ENCODE results near the gene CACNA1B.

Gene CACNA1B

DNA sequence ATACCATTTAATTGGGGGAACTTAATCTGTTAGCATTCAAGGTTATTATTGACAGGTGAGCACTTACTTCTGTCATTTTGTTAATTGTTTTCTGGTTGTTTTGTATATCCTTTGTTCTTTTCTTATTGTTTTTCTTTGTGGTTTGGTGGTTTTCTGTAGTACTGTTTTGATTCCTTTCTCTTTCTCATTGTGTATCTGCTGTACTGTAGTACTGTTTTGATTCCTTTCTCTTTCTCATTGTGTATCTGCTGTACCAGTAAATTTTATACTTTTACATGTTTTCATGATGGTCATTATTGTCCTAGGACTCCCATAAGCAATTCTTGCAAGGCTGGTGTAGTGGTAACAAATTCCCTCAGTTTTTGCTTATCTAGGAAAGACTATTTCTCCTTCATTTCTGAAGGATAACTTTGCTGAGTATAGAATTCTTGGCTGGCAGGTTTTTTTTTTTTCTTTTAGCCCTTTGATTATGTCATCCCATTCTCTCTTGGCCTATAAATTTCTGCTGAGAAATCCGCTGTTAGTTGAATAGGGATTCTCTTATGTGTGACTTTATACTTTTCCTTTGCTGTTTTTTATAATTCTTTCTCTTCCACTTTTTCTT, 24.1 kb upstream of the CACNA1B start:
- H3K27ac ChIP-seq, result no peak overlapping the region
- no peak overlapping the region for H3K4me3 ChIP-seq
- peaks cover 0 to 6% (median 0%) of the 10 kb centered on the region in 11 experiments; a peak in 4 of 22 replicates for H3K36me3 ChIP-seq
- no peak overlapping the region for H3K4me2 ChIP-seq
- H4K20me1 ChIP-seq, result no peaks in the 10 kb centered on the region
- H3K9ac ChIP-seq, result no peak overlapping the region
- TF ChIP-seq Cebpa-rat (IDR thresholded peaks at IDR 0.05), result no peak
- H3K4me1 ChIP-seq, result no peaks in the 10 kb centered on the region
- peaks cover 35 to 41% (median 38%) of the 10 kb centered on the region in 11 experiments for H3K9me3 ChIP-seq (replicated peaks in 1 of 11)
- no peaks in the 10 kb centered on the region for H3K27me3 ChIP-seq

DNA sequence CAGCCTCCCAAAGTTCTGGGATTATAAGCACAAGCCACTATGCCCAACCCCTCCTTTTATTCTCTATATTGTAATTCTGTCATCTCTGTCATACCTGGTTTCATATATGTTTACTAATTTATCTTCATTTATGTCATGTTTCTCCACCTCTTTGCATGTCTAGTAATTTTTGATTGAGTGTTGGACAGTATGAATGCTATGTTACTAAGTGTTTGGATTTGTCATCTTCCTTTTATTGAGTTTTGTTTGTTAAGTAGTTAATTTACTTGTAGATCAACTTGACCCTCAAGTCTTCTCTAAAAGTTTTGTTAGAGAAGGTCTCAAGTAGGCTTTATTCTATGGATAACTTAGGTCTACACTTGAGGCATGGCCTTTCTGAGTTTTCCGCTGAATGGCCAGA, 17.2 kb upstream of the CACNA1B start:
- no peak overlapping the region for H3K9ac ChIP-seq
- TF ChIP-seq Cebpa-rat (IDR thresholded peaks at IDR 0.05), result no peak

DNA sequence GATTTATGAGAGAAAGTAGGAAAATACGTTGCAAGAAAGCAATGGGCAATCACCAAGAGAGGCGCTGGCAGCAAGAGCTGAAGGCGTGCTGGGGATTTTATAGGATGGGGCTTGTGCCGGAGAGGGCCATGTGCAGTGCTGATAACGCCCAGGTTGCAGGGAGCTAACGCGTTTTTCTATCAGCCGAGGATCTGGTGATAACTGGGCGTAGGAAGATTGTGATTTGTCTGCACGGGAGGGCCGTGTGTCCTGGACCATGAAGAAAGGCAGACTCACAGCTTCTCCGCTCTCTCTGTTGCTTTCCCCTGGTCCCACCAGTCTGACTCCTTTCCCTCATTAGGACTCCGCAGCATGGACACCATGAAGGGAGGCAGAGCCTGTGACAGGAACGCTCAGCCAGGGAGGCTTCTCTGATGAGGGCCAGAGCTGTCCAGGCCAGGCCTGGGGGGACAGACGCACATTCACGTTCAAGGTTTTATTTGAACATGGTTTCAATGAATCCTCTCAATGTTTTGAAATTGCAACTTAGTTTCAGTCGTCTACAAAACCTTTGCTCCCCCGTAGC, 11.9 kb upstream of the CACNA1B start:
- TF ChIP-seq Cebpa-rat (IDR thresholded peaks at IDR 0.05), result no peak
- peaks cover 4 to 23% (median 8%) of the 10 kb centered on the region in 11 experiments for H3K9me3 ChIP-seq (replicated peaks in 1 of 11)
- no peaks in the 10 kb centered on the region for H3K36me3 ChIP-seq
- H4K20me1 ChIP-seq, result no peaks in the 10 kb centered on the region
- no peak overlapping the region for H3K4me2 ChIP-seq
- no peak overlapping the region for H3K4me3 ChIP-seq
- no peak overlapping the region for H3K27ac ChIP-seq
- H3K9ac ChIP-seq, result no peak overlapping the region
- peaks cover 0 to 11% (median 7%) of the 10 kb centered on the region in 10 experiments; a peak in 13 of 20 replicates for H3K4me1 ChIP-seq
- H3K27me3 ChIP-seq, result no peaks in the 10 kb centered on the region

More for the DNA sequence above, 17.2 kb upstream of the CACNA1B start:
- H3K36me3 ChIP-seq, result no peaks in the 10 kb centered on the region; a peak in 1 of 22 replicates
- no peaks in the 10 kb centered on the region for H4K20me1 ChIP-seq
- no peak overlapping the region for H3K4me2 ChIP-seq
- no peaks in the 10 kb centered on the region for H3K27me3 ChIP-seq
- H3K4me1 ChIP-seq, result no peaks in the 10 kb centered on the region
- H3K9me3 ChIP-seq (replicated peaks in 1 of 11), result peaks cover 30 to 37% (median 33%) of the 10 kb centered on the region in 11 experiments
- H3K27ac ChIP-seq, result no peak overlapping the region
- H3K4me3 ChIP-seq, result no peak overlapping the region

DNA sequence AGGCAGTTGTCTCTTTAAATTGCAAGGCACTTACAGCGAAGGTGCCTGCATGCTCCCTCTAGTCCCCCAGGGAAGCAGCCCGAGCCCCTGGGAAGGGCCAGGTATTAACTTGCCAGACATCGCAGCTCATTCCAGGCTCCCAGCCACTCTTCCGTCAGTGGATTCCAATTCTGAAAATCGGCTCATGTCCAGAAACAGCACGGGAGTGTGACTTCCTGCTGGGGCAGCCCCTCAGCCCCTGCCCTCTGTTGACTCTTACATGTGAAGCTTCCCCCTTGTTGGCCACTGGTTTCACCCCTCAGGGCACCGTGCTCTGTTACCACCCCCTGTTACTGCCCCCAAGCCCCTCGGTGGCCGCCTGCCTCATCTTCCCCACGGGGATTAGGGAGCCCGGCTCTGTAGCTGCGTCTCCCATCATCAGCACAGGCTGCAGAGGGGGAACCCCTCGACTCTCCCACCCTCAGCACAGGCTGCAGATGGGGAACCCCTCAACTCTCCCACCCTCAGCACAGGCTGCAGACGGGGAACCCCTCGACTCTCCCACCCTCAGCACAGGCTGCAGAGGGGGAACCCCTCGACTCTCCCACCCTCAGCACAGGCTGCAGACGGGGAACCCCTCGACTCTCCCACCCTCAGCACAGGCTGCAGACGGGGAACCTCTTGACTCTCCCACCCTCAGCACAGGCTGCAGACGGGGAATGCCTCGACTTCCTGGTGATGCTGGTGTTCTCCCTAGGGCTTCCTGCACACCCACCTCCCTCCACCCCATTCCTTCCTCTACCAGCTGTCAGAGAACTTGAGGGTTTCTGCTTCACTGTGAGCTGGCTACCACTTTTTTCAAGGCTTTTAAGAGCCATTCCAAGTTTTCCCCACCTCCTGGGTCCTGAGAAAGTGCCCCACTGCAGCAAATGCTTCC, 11.1 kb upstream of the CACNA1B start:
- TF ChIP-seq Cebpa-rat (IDR thresholded peaks at IDR 0.05), result no peak
- Histone ChIP-seq H3K36me3 (no peaks in the 10 kb centered on the region), H3K4me3 (no peak overlapping the region), H4K20me1 (no peaks in the 10 kb centered on the region), H3K4me1 (peaks cover 0 to 11% (median 7%) of the 10 kb centered on the region in 10 experiments; a peak in 13 of 20 replicates), H3K27me3 (no peaks in the 10 kb centered on the region), H3K9me3 (replicated peaks in 1 of 11) (peaks cover 0 to 17% (median 4%) of the 10 kb centered on the region in 11 experiments; a peak in 8 of 22 replicates), H3K9ac (no peak overlapping the region), H3K4me2 (peak overlapping the region in 6 of 11 experiments; percentile 21 to 45 (median 30); a peak in 7 of 22 replicates), H3K27ac (no peak overlapping the region)

DNA sequence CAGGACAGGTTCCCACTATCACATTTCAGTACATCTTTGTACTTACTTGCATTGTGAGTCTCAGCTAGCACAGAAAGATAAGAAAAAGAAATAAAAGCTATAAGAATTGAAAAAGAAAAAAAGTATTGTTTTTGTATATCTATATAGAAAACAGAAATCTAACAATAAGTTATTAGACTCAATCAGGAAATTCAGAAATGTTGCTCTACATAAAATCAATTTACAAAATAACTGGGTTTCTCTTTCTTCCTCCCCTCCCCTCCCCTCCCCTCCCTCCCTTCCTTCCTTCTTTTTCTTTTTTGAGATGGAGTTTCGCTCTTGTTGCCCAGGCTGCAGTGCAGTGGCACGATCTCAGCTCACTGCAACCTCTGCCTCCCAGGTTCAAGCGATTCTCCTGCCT, 7.2 kb upstream of the CACNA1B start:
- no peak overlapping the region for H3K4me2 ChIP-seq
- H3K27ac ChIP-seq, result no peak overlapping the region
- no peak for TF ChIP-seq Cebpa-rat (IDR thresholded peaks at IDR 0.05)
- no peaks in the 10 kb centered on the region for H3K27me3 ChIP-seq
- peaks cover 0 to 11% (median 7%) of the 10 kb centered on the region in 10 experiments; a peak in 13 of 20 replicates for H3K4me1 ChIP-seq
- no peaks in the 10 kb centered on the region for H4K20me1 ChIP-seq
- no peak overlapping the region for H3K9ac ChIP-seq
- H3K36me3 ChIP-seq, result no peaks in the 10 kb centered on the region
- peaks cover 0 to 17% (median 0%) of the 10 kb centered on the region in 11 experiments; a peak in 6 of 22 replicates for H3K9me3 ChIP-seq (replicated peaks in 1 of 11)
- no peak overlapping the region for H3K4me3 ChIP-seq

DNA sequence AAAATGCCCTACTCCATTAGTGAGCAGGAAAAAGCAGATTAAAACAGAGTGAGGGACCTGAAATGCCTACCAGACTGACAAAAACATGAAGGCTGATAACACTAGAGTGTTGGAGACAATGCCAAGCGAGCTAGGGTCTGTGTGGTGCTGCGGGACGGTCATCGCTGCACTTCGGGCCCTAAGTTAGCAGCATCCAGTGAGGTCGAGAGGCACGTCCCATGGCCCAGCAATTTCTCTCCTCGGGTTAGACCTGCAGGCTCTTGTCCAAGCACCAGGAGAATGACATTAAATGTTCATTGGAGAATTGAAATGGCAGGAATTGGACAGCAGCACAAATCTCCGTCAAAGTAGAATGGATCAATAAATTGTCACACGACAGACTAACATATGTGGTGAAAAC, 5.3 kb upstream of the CACNA1B start:
- Histone ChIP-seq H3K27me3 (no peaks in the 10 kb centered on the region), H3K9me3 (replicated peaks in 1 of 11) (peaks cover 4 to 21% (median 10%) of the 10 kb centered on the region in 11 experiments; a peak in 17 of 22 replicates), H3K9ac (no peak overlapping the region), H4K20me1 (no peaks in the 10 kb centered on the region), H3K27ac (no peak overlapping the region), H3K4me1 (peaks cover 0 to 2% (median under 1%) of the 10 kb centered on the region in 10 experiments; a peak in 7 of 20 replicates), H3K4me3 (no peak overlapping the region), H3K36me3 (no peaks in the 10 kb centered on the region), H3K4me2 (no peak overlapping the region)
- TF ChIP-seq Cebpa-rat (IDR thresholded peaks at IDR 0.05), result no peak

DNA sequence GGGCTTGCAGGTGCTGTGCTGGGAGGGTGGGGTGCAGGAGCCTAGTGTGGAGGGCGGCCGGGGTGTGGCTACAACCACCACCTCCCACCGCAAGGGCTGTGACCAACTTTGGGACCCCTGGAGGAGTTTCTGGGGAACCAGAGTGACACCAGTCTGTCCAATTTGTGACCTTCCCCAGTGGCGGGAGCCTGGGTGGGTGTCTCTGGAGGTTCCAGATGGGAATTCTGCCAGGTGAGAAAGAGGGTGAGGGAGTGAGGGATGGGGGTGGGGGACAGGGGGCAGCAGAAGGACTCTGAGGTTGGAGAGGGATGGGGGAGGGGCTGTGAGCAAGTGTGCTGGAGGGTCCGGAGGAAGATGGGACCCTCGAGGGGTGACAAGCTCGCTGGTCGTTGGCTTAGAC, 4.2 kb upstream of the CACNA1B start:
- H3K9me3 ChIP-seq (replicated peaks in 1 of 11), result peaks cover 6 to 24% (median 14%) of the 10 kb centered on the region in 11 experiments; a peak in 20 of 22 replicates

DNA sequence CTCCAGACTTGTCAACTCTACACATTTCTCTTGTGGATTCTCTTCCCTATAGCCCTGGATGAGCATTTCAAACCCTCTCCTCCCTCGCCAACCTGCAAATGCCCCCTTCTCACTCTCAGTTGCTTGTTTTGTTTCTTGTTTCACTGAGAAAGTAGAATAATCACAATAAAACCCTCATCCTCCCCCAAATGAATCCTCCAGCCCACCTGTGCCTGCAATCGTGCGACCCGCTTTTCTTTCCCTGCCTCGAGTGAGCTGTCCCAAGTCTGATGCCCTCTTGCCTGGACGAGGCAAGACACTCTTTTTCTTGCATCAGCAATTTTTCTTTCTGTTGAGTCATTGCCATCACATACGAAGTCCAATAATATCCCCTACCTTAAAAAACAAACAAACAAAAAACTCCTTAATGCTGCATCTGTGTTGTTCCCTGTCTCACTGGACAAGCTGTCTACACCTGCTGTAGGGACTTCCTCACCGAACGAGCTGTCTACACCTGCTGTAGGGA, 3.7 kb upstream of the CACNA1B start:
- no peaks in the 10 kb centered on the region for H3K36me3 ChIP-seq
- H3K9ac ChIP-seq, result no peak overlapping the region
- no peaks in the 10 kb centered on the region; a peak in 1 of 20 replicates for H3K4me1 ChIP-seq
- H3K27me3 ChIP-seq, result no peaks in the 10 kb centered on the region
- H3K4me2 ChIP-seq, result no peak overlapping the region
- H4K20me1 ChIP-seq, result no peaks in the 10 kb centered on the region
- no peak for TF ChIP-seq Cebpa-rat (IDR thresholded peaks at IDR 0.05)
- H3K9me3 ChIP-seq (replicated peaks in 1 of 11), result peaks cover 11 to 25% (median 19%) of the 10 kb centered on the region in 11 experiments; a peak in 20 of 22 replicates
- no peak overlapping the region for H3K27ac ChIP-seq
- no peak overlapping the region for H3K4me3 ChIP-seq

More for the DNA sequence above, 4.2 kb upstream of the CACNA1B start:
- no peak overlapping the region for H3K27ac ChIP-seq
- no peak overlapping the region for H3K9ac ChIP-seq
- no peaks in the 10 kb centered on the region for H4K20me1 ChIP-seq
- TF ChIP-seq Cebpa-rat (IDR thresholded peaks at IDR 0.05), result no peak
- no peaks in the 10 kb centered on the region; a peak in 1 of 20 replicates for H3K4me1 ChIP-seq
- H3K4me2 ChIP-seq, result no peak overlapping the region
- no peaks in the 10 kb centered on the region for H3K36me3 ChIP-seq
- no peak overlapping the region for H3K4me3 ChIP-seq
- no peaks in the 10 kb centered on the region for H3K27me3 ChIP-seq

DNA sequence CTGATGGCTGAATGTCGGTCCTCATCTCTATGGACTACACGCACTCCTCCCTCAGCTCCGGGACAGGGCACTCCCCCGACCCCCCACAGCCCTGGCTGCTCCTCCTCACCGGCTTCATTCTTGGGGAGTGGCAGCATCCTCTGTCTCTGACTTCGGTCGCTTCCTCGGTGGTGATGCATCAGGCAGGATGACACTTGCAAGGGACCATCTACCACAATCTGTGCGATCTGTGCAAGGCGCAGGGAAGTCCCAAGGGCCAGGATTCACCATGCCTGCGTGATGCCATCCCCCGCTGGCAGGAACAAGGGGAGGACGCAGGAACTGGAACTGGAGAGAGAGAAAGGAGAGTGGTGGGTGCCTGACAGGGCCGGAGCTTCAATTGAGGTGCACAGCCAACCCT, 2.2 kb upstream of the CACNA1B start:
- no peaks in the 10 kb centered on the region; a peak in 1 of 20 replicates for H3K4me1 ChIP-seq
- H3K36me3 ChIP-seq, result no peaks in the 10 kb centered on the region
- TF ChIP-seq Cebpa-rat (IDR thresholded peaks at IDR 0.05), result no peak
- H3K27me3 ChIP-seq, result no peaks in the 10 kb centered on the region
- no peak overlapping the region for H3K4me2 ChIP-seq
- no peak overlapping the region for H3K27ac ChIP-seq
- no peak overlapping the region for H3K9ac ChIP-seq
- peaks cover 0 to 7% (median 0%) of the 10 kb centered on the region in 11 experiments; a peak in 3 of 22 replicates for H4K20me1 ChIP-seq
- H3K4me3 ChIP-seq, result no peak overlapping the region
- peaks cover 9 to 24% (median 16%) of the 10 kb centered on the region in 11 experiments; a peak in 18 of 22 replicates for H3K9me3 ChIP-seq (replicated peaks in 1 of 11)

Measured in BLaER1 treated with 17β-estradiol and CSF1 and Interleukin-3, amounts not matched to agents 10 nM and 100 nM (cell line).